HG02870 (cell line): ENCODE data around the gene NPBWR2.

ENCODE experiments used
- ATAC-seq: cut with Tn5 transposase; IDR thresholded peaks from one replicate; pipeline ENCODE4 v1.9.1; 2021; ENCODE audit warnings: mild to moderate bottlenecking, moderate library complexity; ENCODE audit not compliant: unreplicated experiment

Gene NPBWR2

GRCh38 chr20:64076061-64076997 lies 31.0 kb downstream of the NPBWR2 start:
- no peak for ATAC-seq

DNA sequence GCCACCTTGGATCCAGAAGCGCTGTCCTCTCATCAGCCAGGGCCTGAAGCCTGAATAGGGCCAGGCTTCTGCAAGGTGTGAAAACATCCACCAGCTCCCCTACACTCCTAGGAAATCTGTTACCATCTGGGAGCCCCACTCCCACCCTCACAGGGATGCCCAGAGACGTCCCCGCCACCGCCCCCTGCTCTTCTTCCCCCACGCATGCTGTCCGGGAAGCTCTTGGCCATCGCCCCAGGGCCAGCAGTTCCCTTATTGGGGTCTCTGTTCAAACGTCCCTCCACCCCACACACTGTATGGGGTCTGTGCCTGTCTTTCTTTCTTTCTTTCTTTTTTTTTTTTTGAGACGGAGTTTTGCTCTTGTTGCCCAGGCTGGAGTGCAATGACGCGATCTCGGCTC lies 31.8 kb downstream of the NPBWR2 start:
- ATAC-seq: no peak

GRCh38 chr20:64074963-64075362 lies 32.4 kb downstream of the NPBWR2 start:
- ATAC-seq: no peak

DNA sequence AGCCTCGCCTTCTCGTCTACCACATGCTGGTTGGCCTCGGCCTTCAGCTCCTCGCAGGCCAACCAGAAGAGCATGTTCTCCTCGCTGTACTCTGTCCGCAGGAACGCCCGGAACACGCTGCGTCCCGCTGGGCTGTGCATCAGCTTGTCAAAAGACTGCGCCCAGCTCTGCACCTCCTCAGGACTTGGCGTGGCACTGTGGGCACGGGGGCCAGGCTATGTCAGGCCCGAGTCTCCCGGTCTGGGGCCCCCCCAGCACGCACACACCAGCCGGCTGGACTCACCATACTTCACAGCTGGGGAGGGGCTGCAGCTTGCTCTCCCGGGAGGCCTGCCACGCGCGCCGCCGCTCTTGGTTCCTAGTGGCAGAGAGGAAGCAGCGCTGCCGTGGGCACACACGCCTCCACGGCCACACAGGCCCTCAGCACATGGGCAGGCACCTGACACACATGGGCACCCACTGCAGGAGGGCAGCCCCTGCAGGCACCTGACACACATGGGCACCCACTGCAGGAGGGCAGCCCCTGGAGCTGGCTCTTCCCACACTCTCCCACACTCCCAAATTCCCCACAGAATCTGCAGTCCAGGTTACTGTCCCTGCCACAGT lies 33.1 kb downstream of the NPBWR2 start:
- no peak for ATAC-seq

DNA sequence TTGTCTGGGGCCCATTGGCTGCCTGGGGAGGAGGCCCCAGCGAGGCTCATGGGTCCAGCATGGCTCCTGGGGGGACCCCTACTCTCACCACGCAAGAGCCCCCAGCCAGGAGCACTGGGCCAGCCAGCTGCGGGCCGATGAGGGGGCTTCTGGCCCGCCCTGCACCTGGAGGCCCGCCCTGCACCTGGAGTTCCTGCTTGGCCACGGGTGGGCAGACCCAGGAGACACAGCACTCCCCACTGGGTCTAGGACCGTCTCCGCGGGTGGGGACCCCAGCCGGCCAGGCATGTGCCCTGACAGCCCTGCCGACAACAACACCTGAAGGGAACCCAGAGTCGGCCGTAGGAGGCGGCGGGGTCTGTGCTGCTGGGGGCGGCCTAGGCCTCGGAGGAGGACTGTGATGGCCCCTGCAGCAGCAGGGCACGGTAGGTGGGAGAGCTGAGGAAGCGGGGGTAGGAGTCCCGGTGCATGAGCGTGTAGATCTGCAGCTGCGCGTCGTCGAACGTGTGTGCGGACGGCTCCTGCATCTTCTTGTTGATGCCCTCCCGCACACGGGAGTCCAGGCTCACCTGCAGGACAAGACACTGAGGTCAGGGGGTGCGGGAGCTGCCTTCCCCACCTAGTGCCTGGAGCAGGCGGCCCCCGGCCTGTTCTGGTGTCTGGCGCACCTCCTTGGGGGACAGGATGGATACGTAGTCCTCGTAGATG lies 33.7 kb downstream of the NPBWR2 start:
- ATAC-seq: no peak

DNA sequence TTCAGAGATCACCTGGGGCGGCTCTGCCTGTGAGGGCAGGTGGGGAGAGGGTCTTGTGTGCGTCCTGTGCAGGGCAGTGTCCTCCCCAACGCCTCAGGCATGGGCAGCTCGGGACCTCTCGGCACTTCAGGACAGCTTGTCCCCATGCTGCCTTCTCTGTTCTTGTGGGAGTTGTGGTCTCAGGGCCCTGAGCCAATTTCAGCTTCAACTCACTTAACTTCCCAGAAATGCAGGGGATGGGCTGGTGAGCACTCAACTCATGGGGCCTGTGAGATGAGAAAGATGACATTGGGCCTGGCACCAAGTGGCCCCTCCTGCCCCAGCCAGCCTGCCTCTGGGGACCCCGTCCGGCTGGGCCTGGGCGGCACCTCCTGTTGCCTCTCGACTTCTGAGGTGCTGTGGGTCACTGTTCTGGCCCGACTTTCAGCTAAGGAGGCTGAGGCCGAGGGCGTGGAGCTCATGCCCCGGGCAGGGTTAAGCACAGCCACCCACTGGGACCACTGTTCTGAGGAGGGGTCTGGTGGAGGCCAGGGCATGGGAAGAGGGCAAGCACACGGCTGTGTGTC lies 34.8 kb downstream of the NPBWR2 start:
- ATAC-seq: no peak

DNA sequence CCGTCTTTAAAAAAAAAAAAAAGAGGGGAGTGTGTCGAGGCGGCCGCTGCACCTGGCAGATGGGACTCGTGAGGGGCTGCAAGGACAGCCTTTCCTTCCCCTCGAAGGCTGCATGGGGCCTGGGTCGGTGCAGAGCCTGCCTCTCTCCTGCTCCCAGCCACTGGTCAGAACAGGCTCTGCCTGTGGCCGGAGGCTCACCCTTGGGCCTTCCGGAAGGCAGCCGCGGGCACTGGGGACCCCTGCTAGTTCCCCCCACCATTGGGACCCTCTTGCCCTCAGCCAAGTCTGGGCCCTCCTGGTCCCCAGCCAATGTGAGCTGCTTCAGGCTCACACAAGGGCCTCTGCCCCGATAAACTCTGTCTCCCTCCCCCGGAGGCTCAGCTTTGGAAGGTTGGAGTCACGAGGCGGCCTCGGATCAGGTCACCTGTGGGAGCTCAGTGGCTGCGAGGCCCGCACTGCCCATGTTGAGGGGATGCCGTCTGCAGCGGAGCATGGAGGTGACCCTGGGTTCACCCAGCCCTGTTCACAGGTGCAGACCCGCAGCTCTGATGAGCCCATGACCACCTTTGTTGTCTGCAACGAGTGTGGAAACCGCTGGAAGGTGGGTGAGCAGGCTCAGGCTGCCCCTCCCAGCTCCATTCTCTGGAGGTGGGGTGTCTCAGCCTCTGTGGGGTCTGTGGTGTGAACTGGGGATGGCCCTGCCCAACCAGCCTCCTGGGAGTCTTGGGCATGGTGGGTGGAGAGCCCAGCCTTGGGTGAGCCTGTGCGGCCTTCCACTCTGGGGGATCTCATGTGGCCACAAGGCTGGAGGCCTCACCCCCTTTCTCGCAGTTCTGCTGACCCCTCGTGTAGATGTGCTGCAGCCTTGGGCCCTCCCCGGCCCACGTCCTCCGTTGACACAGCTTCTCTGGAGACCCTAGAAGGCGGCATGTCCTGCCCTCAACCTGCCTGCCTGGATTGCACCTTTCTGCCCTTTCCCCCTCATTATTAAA lies 35.7 kb downstream of the NPBWR2 start:
- no peak for ATAC-seq

DNA sequence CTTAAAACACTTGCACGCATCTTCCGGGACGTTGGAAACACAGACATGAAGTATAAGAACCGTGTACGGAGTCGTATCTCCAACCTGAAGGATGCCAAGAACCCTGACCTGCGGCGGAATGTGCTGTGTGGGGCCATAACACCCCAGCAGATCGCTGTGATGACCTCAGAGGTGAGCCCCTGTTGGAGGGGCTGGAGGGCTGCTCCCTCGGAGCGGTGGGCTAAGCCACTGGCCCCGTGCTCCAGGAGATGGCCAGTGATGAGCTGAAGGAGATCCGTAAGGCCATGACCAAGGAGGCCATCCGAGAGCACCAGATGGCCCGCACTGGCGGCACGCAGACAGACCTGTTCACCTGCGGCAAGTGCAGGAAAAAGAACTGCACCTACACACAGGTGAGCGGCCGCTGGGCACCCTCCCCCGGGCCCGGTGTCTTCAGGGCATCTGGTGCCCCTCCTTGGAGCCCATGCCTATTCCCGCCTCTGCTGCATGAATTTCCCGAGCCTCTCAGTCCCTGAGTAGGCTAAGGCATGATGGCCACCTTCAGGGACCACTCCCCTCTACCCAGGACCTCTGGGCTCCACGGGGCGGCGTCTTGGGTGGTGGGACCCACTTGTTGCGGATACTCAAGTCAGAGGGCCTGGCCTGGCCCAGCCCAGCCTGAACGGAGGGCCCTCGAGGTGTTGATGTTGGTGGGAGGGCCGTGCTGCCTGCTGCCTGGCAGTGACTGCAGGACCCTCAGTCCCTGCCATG lies 36.9 kb downstream of the NPBWR2 start:
- no peak for ATAC-seq

- ATAC-seq: no peak
Measured at GRCh38 chr20:64069614-64070243, 37.6 kb downstream of the NPBWR2 start.

GRCh38 chr20:64069209-64069613 lies 38.2 kb downstream of the NPBWR2 start:
- ATAC-seq: no peak

DNA sequence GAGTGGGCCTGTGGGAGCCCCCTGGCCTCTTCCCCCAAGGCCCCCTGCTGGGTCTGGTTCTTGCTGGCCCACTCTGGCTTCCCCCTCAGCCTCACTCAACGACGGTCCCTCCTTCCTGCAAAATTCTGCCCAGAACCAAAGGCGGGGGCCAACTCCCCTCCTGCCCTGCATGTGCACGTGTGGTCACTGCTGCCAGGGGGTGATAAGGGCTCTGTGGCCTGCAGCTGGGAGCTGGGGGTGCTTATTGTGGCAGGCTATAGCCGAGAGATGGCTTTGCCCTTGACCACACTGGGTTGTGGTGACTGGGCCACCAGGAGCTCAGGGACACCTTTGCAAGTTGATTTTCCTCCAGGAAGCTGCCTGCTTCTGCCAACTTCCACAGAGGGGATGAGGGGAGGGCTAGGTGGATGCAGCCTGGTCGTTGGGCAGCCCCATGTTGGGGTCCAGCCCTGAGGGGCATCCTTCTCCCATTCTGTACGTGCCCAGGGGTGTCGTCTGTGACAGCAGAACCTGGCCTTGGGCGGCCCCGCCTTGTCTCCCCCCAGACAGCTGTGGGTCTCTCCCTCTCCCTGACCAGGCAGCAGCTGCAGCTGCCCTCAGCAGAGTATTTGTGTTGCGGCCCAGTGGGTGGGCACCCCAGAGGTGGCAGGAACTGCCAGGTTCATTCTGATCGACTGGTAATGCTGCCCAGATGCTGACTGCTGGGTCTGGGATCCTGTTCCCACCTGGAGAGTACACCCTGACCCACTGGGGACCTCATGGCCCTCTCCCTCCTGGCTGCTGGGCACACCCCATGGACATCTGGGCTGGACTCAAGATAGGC lies 38.8 kb downstream of the NPBWR2 start:
- ATAC-seq: no peak

- ATAC-seq: no peak
Measured at GRCh38 chr20:64067733-64068307, 39.5 kb downstream of the NPBWR2 start.

GRCh38 chr20:64067005-64067632 lies 40.2 kb downstream of the NPBWR2 start:
- ATAC-seq: no peak

GRCh38 chr20:64065974-64066343 lies 41.4 kb downstream of the NPBWR2 start:
- ATAC-seq: no peak

DNA sequence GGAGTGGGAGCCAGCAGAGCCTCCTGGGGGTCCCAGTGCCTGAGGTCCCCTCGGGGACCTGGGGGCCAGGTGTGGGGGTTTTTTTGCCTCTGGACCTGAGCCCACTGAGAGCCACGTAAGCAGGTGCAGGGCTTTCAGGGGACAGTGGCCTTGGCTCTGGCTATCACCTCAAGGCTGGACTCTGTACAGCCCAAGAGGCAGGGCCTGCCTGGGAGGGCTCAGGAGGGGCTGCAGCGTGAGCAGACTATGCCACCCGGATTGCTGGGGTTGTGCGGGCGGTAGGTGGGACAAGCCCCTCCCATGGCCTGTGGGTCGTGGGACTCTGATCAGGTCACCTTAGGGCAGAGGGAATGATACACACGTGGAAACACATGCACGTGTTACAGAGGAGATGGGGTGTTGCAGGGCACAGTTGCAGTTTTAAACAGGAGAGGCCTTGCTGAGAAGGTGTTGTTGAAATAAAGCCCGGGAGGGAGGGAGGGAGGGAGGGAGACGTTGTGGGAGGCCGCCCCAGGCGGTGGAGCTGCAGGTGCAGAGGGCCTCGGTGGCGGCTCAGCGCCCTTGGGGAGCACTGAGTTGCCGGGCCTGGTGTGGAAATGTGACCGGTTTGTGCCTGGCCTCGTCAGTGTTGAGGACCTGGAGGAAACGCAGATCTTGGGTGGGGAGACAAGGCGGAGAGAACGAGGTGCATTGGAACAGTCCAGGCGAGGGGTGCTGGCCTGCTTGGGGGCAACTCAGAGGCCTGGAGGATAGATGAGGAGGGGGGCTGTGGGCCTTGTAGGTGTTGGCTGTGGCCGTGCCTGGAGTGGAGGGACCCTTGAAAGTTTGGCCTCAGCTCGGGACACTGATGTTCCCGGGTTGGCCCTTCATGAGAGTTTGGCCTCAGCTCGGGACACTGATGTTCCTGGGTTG lies 42.0 kb downstream of the NPBWR2 start:
- ATAC-seq: no peak

- ATAC-seq: no peak
Measured at GRCh38 chr20:64064145-64064698, 43.1 kb downstream of the NPBWR2 start.
